GM12878 (cell line): ENCODE data around the gene ITPRIPL2. TPM values are rescaled to one million over a fixed set of nuclear protein-coding genes. Genes with fewer than 3 reads are reported as not detected.

Experiments used
- E2F4 ChIP-seq: IDR thresholded peaks from 2 replicates; pipeline ENCODE4 v1.6.1; 2012; ENCODE audit warnings: low read depth, low read length, improper control_type of control experiment
- MLLT1 ChIP-seq: fragments of 450-650 bp; IDR thresholded peaks from 2 replicates; pipeline ENCODE4 v1.6.1; 2016; ENCODE audit warnings: mild to moderate bottlenecking
- polyA plus RNA-seq, 11 experiments: library from polyadenylated mRNA; depleted of rRNA in 4 of 11; unstranded in 6 of 11; stranded (reverse) in 5 of 11; fragments of >200 nt; fragmentation: Nextera tagmentation in 4 of 11; fragmentation: Illumina TruSeq in 1 of 11; extraction: Ambion mirVana in 4 of 11; extraction: Trizol in 1 of 11; gene quantifications; 1 replicate in 1 of 11; 2 replicates in 10 of 11; pipeline versions ENCODE4 v1.2.1 to v1.2.3, GENCODE V29; 2011 to 2016; ENCODE audit warnings: inconsistent platforms in 2 of 11, missing spikeins in 2 of 11, low read depth in 1 of 11
- total RNA-seq, 4 experiments: library from RNA; depleted of rRNA in 3 of 4; stranded (reverse); fragments of >200 nt in 3 of 4; fragmentation: Illumina TruSeq in 1 of 4; extraction: Trizol in 1 of 4; gene quantifications; 2 replicates each; pipeline versions ENCODE4 v1.2.1 to v1.2.3, GENCODE V29; 2013 to 2021
- TF ChIP-seq, protein P1 (sequence below): fragments of 450-650 bp; IDR thresholded peaks from 2 replicates; pipeline ENCODE4 v1.6.1; 2018; ENCODE audit warnings: mild to moderate bottlenecking, low read depth, moderate library complexity; ENCODE audit not compliant: partially characterized antibody

The ITPRIPL2 gene
- total and polyA plus RNA-seq, 10 of the 15 experiments (the other 5 are each of a cell fraction or from before 2014, with no cell fraction given): 0.48 to 14.3 (median 3.5) TPM

DNA sequence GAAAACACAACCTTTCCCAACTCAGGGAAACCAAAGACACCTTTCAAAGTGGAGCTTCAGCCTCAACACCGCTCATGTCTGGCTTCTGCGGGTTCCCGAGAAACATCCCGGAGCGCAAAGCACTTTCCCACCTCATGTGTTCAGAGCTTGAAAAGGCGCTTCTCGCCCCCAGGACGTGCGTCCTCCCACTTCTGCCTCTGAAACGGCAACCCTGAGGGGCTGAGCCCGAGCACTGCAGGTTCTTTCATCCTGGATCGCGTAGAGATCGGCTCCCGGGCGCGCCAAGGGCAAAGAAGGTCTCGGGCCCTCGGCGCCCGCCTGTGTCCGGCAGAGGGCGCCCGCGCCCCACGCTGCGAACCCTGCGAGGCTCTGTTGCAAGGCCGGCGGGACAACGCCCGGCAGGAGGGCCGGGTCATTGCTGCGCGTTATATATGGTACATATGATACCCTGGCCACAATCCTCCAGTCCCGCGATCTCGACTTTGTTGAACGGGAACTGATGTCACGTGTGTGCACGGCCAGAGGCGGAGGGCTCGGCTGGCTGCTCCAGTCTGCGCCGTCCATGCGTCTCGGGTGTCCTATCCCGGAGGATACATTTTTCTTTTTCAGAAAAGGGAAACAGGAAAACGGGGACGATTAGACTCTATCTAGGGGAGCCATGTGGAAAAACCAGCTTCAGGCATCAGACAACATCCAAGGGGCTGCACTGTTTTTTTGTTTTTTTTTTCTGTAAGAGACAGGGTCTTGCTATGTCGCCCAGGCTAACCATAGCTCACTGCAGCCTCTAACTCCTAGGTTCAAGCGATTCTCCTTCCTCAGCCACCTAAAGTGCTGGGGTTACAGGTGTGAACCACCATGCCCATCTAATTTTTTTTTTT is 27.2 kb upstream of the ITPRIPL2 start (continued):
- TF ChIP-seq, protein P1, sequence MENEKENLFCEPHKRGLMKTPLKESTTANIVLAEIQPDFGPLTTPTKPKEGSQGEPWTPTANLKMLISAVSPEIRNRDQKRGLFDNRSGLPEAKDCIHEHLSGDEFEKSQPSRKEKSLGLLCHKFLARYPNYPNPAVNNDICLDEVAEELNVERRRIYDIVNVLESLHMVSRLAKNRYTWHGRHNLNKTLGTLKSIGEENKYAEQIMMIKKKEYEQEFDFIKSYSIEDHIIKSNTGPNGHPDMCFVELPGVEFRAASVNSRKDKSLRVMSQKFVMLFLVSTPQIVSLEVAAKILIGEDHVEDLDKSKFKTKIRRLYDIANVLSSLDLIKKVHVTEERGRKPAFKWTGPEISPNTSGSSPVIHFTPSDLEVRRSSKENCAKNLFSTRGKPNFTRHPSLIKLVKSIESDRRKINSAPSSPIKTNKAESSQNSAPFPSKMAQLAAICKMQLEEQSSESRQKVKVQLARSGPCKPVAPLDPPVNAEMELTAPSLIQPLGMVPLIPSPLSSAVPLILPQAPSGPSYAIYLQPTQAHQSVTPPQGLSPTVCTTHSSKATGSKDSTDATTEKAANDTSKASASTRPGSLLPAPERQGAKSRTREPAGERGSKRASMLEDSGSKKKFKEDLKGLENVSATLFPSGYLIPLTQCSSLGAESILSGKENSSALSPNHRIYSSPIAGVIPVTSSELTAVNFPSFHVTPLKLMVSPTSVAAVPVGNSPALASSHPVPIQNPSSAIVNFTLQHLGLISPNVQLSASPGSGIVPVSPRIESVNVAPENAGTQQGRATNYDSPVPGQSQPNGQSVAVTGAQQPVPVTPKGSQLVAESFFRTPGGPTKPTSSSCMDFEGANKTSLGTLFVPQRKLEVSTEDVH: no peak
- TF ChIP-seq MLLT1: no peak
- no peak for TF ChIP-seq E2F4
